Panc1 (cell line): Measurements from ENCODE around the gene CENPE.

Experiments used
- POLR2AphosphoS5 ChIP-seq: IDR thresholded peaks from 2 replicates; pipeline ENCODE4 v1.6.1; 2012; ENCODE audit warnings: mild to moderate bottlenecking, low read depth, low read length, moderate library complexity
- SIN3A ChIP-seq: IDR thresholded peaks from 2 replicates; pipeline ENCODE4 v1.6.1; 2012; ENCODE audit warnings: low read depth, mild to moderate bottlenecking, low read length, moderate library complexity, borderline replicate concordance; ENCODE audit not compliant: insufficient read depth
- TF ChIP-seq, protein P1 (sequence below), 2 experiments: IDR thresholded peaks; 2 replicates each; pipeline ENCODE4 v1.6.1; 2011 to 2012; ENCODE audit warnings: low read depth in 2 of 2, control low read depth in 1 of 2, low read length in 1 of 2, mild to moderate bottlenecking in 1 of 2, moderate library complexity in 1 of 2; ENCODE audit not compliant: insufficient read depth in 1 of 2
- TF ChIP-seq, protein P2 (sequence below): fragments of 450-650 bp; IDR thresholded peaks from 2 replicates; pipeline ENCODE4 v1.5.1; 2017; ENCODE audit warnings: mild to moderate bottlenecking

DNA sequence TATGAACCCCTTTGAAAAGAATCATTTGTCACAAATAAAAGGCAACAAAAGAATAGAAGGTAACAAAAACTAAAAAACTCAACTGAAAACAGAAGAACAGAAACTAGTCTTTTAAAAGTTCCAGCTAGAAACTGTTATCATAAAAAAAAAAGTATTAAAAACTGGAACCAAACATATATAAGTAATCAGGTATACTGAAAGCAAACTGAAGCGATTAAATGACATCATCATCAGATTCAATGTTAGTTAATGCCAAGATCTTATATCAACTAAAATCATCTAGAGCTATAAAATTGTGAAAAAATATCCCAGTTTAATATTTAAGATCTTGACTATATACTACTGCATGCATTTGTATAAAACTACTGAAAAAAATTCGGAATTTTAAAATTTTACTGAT lies 36.0 kb downstream of the CENPE start:
- TF ChIP-seq, protein P1, sequence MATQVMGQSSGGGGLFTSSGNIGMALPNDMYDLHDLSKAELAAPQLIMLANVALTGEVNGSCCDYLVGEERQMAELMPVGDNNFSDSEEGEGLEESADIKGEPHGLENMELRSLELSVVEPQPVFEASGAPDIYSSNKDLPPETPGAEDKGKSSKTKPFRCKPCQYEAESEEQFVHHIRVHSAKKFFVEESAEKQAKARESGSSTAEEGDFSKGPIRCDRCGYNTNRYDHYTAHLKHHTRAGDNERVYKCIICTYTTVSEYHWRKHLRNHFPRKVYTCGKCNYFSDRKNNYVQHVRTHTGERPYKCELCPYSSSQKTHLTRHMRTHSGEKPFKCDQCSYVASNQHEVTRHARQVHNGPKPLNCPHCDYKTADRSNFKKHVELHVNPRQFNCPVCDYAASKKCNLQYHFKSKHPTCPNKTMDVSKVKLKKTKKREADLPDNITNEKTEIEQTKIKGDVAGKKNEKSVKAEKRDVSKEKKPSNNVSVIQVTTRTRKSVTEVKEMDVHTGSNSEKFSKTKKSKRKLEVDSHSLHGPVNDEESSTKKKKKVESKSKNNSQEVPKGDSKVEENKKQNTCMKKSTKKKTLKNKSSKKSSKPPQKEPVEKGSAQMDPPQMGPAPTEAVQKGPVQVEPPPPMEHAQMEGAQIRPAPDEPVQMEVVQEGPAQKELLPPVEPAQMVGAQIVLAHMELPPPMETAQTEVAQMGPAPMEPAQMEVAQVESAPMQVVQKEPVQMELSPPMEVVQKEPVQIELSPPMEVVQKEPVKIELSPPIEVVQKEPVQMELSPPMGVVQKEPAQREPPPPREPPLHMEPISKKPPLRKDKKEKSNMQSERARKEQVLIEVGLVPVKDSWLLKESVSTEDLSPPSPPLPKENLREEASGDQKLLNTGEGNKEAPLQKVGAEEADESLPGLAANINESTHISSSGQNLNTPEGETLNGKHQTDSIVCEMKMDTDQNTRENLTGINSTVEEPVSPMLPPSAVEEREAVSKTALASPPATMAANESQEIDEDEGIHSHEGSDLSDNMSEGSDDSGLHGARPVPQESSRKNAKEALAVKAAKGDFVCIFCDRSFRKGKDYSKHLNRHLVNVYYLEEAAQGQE (IDR thresholded peaks at IDR 0.05; ENCODE audit: insufficient read depth in 1 of 2, low read depth in 2 of 2, low read length in 1 of 2) = no peak
- TF ChIP-seq, protein P2, sequence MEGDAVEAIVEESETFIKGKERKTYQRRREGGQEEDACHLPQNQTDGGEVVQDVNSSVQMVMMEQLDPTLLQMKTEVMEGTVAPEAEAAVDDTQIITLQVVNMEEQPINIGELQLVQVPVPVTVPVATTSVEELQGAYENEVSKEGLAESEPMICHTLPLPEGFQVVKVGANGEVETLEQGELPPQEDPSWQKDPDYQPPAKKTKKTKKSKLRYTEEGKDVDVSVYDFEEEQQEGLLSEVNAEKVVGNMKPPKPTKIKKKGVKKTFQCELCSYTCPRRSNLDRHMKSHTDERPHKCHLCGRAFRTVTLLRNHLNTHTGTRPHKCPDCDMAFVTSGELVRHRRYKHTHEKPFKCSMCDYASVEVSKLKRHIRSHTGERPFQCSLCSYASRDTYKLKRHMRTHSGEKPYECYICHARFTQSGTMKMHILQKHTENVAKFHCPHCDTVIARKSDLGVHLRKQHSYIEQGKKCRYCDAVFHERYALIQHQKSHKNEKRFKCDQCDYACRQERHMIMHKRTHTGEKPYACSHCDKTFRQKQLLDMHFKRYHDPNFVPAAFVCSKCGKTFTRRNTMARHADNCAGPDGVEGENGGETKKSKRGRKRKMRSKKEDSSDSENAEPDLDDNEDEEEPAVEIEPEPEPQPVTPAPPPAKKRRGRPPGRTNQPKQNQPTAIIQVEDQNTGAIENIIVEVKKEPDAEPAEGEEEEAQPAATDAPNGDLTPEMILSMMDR = no peak
- TF ChIP-seq POLR2AphosphoS5 (no peak), SIN3A (no peak)
